H9 (cell line): ENCODE results near the gene C21orf58. TPM values are rescaled to one million over a fixed set of nuclear protein-coding genes. Genes with fewer than 3 reads are reported as not detected.
A peak's percentile ranks its signal among the peaks of the same experiment; 100 is the strongest.

ENCODE experiments used
- DNase-seq: peaks from one replicate; pipeline ENCODE4 v3.0.0-alpha.2; 2017
- H2AFZ ChIP-seq: one replicate; pipeline ENCODE4 v1.6.1; 2013; ENCODE audit warnings: mild to moderate bottlenecking, low read length, control low read depth, moderate library complexity
- H2AK5ac ChIP-seq: 2 replicates; pipeline ENCODE4 v1.6.1; 2013; ENCODE audit warnings: low read length, control low read depth, mixed read lengths; ENCODE audit not compliant: insufficient read length
- H2BK120ac ChIP-seq: one replicate; pipeline ENCODE4 v1.6.1; 2013; ENCODE audit warnings: low read depth, mild to moderate bottlenecking, low read length, control low read depth, inconsistent platforms; ENCODE audit not compliant: poor library complexity, severe bottlenecking
- H2BK12ac ChIP-seq: 2 replicates; pipeline ENCODE4 v1.6.1; 2013; ENCODE audit warnings: low read length, control low read depth, mixed read lengths, low read depth; ENCODE audit not compliant: insufficient read length
- H2BK15ac ChIP-seq: 2 replicates; pipeline ENCODE4 v1.6.1; 2013; ENCODE audit warnings: low read depth, low read length, control low read depth
- H2BK20ac ChIP-seq: one replicate; pipeline ENCODE4 v1.6.1; 2013; ENCODE audit warnings: low read depth, mild to moderate bottlenecking, low read length, control low read depth, inconsistent platforms; ENCODE audit not compliant: poor library complexity, severe bottlenecking
- H2BK5ac ChIP-seq: 2 replicates; pipeline ENCODE4 v1.6.1; 2013; ENCODE audit warnings: low read length, control low read depth, mixed read lengths; ENCODE audit not compliant: insufficient read length
- H3K14ac ChIP-seq: 2 replicates; pipeline ENCODE4 v1.6.1; 2013; ENCODE audit warnings: low read length, control low read depth; ENCODE audit not compliant: insufficient read depth
- H3K18ac ChIP-seq: 2 replicates; pipeline ENCODE4 v1.6.1; 2013; ENCODE audit warnings: low read depth, mild to moderate bottlenecking, mixed read lengths, low read length, control low read depth; ENCODE audit not compliant: insufficient read length
- H3K23ac ChIP-seq: 2 replicates; pipeline ENCODE4 v1.6.1; 2013; ENCODE audit warnings: low read length, control low read depth, mixed read lengths, low read depth; ENCODE audit not compliant: insufficient read length
- H3K23me2 ChIP-seq: 2 replicates; pipeline ENCODE4 v1.6.1; 2013; ENCODE audit warnings: low read depth, mild to moderate bottlenecking, mixed read lengths, low read length, control low read depth; ENCODE audit not compliant: insufficient read length, poor library complexity, severe bottlenecking
- H3K27ac ChIP-seq: 2 replicates; pipeline ENCODE4 v1.5.1; 2013; ENCODE audit warnings: low read length, control low read depth, mixed read lengths, low read depth; ENCODE audit not compliant: insufficient read length
- H3K27me3 ChIP-seq: 2 replicates; pipeline ENCODE4 v1.6.1; 2013; ENCODE audit warnings: low read length, control low read depth, inconsistent platforms; ENCODE audit not compliant: insufficient read depth
- H3K4ac ChIP-seq: 2 replicates; pipeline ENCODE4 v1.6.1; 2013; ENCODE audit warnings: low read depth, mild to moderate bottlenecking, control low read depth, inconsistent platforms, low read length, moderate library complexity
- H3K4me1 ChIP-seq: 2 replicates; pipeline ENCODE4 v1.6.1; 2013; ENCODE audit warnings: low read length, control low read depth, inconsistent platforms; ENCODE audit not compliant: insufficient read depth
- H3K4me2 ChIP-seq: 2 replicates; pipeline ENCODE4 v1.6.1; 2013; ENCODE audit warnings: low read length, control low read depth, mixed read lengths; ENCODE audit not compliant: insufficient read length, insufficient read depth
- H3K56ac ChIP-seq: 2 replicates; pipeline ENCODE4 v1.6.1; 2013; ENCODE audit warnings: low read depth, mild to moderate bottlenecking, mixed read lengths, low read length, control low read depth; ENCODE audit not compliant: insufficient read length
- H3K79me1 ChIP-seq: 2 replicates; pipeline ENCODE4 v1.6.1; 2013; ENCODE audit warnings: low read depth, mild to moderate bottlenecking, moderate library complexity, low read length, control low read depth, inconsistent platforms; ENCODE audit not compliant: insufficient read depth, poor library complexity, severe bottlenecking
- H3K79me2 ChIP-seq: 2 replicates; pipeline ENCODE4 v1.6.1; 2013; ENCODE audit warnings: low read length, control low read depth, inconsistent platforms; ENCODE audit not compliant: insufficient read depth
- H3K9ac ChIP-seq: 2 replicates; pipeline ENCODE4 v1.6.1; 2013; ENCODE audit warnings: low read length, control low read depth, mixed read lengths; ENCODE audit not compliant: insufficient read length; ENCODE audit errors: extremely low read depth
- H3K9me3 ChIP-seq: one replicate; pipeline ENCODE4 v1.6.1; 2013; ENCODE audit warnings: low read depth, low read length, inconsistent platforms; ENCODE audit not compliant: control insufficient read depth
- H3T11ph ChIP-seq: one replicate; pipeline ENCODE4 v1.6.1; 2013; ENCODE audit warnings: mild to moderate bottlenecking, low read length, control low read depth, inconsistent platforms
- H4K20me1 ChIP-seq: one replicate; pipeline ENCODE4 v1.6.1; 2013; ENCODE audit not compliant: control insufficient read depth, insufficient read length, insufficient read depth
- H4K5ac ChIP-seq: 2 replicates; pipeline ENCODE4 v1.6.1; 2013; ENCODE audit warnings: low read depth, mild to moderate bottlenecking, mixed read lengths, low read length, control low read depth; ENCODE audit not compliant: insufficient read length
- H4K8ac ChIP-seq: replicated peaks from 2 replicates; pipeline ENCODE4 v1.6.1; 2013; ENCODE audit warnings: low read length, control low read depth, mixed read lengths, low read depth; ENCODE audit not compliant: insufficient read length
- H4K91ac ChIP-seq: 2 replicates; pipeline ENCODE4 v1.6.1; 2013; ENCODE audit warnings: low read depth, mild to moderate bottlenecking, moderate library complexity, mixed read lengths, low read length, control low read depth; ENCODE audit not compliant: insufficient read length
- H3K27ac Mint-ChIP-seq, 3 experiments: 2 replicates in 2 of 3; 3 replicates in 1 of 3; pipeline ENCODE4 v1.8.0; 2020 to 2021; ENCODE audit warnings: mixed read lengths in 3 of 3, mild to moderate bottlenecking in 1 of 3, moderate library complexity in 1 of 3
- H3K27me3 Mint-ChIP-seq: 2 replicates; pipeline ENCODE4 v1.8.0; 2021; ENCODE audit warnings: low read depth, mild to moderate bottlenecking, moderate library complexity, mixed read lengths
- H3K36me3 Mint-ChIP-seq, 3 experiments: 2 replicates in 2 of 3; 3 replicates in 1 of 3; pipeline ENCODE4 v1.8.0; 2020 to 2021; ENCODE audit warnings: low read depth in 3 of 3, mixed read lengths in 3 of 3; ENCODE audit not compliant: insufficient read depth in 1 of 3
- H3K4me1 Mint-ChIP-seq, 2 experiments: 2 replicates each; pipeline ENCODE4 v1.8.0; 2020; ENCODE audit warnings: mixed read lengths in 2 of 2
- H3K4me3 Mint-ChIP-seq, 2 experiments: 2 replicates in 1 of 2; 3 replicates in 1 of 2; pipeline ENCODE4 v1.8.0; 2020 to 2021; ENCODE audit warnings: mild to moderate bottlenecking in 2 of 2, mixed read lengths in 2 of 2, moderate library complexity in 1 of 2
- H3K9me3 Mint-ChIP-seq, 2 experiments: 2 replicates in 1 of 2; 3 replicates in 1 of 2; pipeline ENCODE4 v1.8.0; 2020; ENCODE audit warnings: mild to moderate bottlenecking in 2 of 2, mixed read lengths in 2 of 2, moderate library complexity in 1 of 2
- CTCF ChIP-seq: fragments of 200-600 bp; sonication (generic); conservative IDR thresholded peaks from 3 replicates; pipeline ENCODE4 v1.8.0; 2021; ENCODE audit warnings: antibody characterized with exemption, mild to moderate bottlenecking
- WGBS: extraction: QIAGEN DNeasy Blood & Tissue Kit; methylation state at CpG from one replicate; pipeline ENCODE4 v1.1.7; 2013; ENCODE audit warnings: missing lambda C conversion rate, low lambda C conversion rate, mixed read lengths; ENCODE audit not compliant: insufficient read length; ENCODE audit errors: extremely low coverage; 5-methylcytosine and 5-hydroxymethylcytosine counted together
- total RNA-seq: library from RNA; stranded (reverse); gene quantifications from 2 replicates; pipeline ENCODE4 v1.2.1, GENCODE V29; 2021

The C21orf58 gene
- total RNA-seq, 1 experiment from 2014 or later = 17.2 TPM

DNA sequence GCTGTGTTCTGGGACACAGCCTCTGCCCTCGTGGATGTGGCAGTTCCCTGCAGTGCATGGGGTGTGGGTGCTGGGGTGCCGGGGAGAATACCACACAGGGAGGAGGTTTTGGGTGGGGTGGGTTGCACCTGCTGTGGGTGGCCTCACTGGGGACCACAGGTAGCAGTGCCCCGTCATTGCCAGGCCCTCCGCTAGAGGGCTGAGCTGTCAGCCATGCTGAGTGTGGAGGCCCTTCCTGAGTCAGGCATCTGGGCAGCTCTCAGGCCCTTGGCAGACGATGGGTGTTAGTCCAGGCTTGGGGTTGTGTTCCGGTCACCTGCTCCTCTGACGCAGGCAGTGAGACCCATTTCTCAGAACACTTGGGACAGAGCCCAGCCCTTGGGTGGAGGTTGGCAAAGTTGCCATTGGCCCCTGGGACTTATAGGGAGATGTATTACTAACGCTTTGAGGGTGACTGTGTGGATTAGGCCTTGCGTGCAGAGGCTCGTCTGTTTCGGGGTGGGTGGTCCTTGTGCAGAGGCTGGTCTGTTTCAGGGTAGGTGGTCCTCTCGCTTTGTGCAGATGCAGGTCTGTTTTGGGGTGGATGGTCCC is 24.2 kb upstream of the C21orf58 start:
- H3K9me3 Mint-ChIP-seq = no peaks in the 10 kb centered on the region; a peak in 1 of 5 replicates
- no peak overlapping the region for H3K4ac ChIP-seq
- no peak overlapping the region for H2BK12ac ChIP-seq
- H2BK20ac ChIP-seq = no peak overlapping the region
- H2AK5ac ChIP-seq = no peak overlapping the region
- H3K18ac ChIP-seq = no peak overlapping the region
- no peak overlapping the region for H3K23ac ChIP-seq
- H3K4me1 Mint-ChIP-seq = no peaks in the 10 kb centered on the region
- H3K27ac ChIP-seq = no peak overlapping the region
- H3K14ac ChIP-seq = no peak overlapping the region
- H4K8ac ChIP-seq = no peak overlapping the region
- H3T11ph ChIP-seq = no peak overlapping the region
- H3K36me3 Mint-ChIP-seq = peaks cover 18 to 67% (median 61%) of the 10 kb centered on the region in 3 experiments; a peak in 6 of 7 replicates
- no peak overlapping the region for H2AFZ ChIP-seq
- no peak overlapping the region for H2BK120ac ChIP-seq
- no peaks in the 10 kb centered on the region for H3K79me2 ChIP-seq
- no peaks in the 10 kb centered on the region for H3K27me3 ChIP-seq
- no peak overlapping the region for H3K4me3 Mint-ChIP-seq
- H3K4me1 ChIP-seq = no peaks in the 10 kb centered on the region
- H3K4me2 ChIP-seq = no peak overlapping the region
- no peak overlapping the region for H2BK15ac ChIP-seq
- H4K5ac ChIP-seq = no peak overlapping the region
- H4K20me1 ChIP-seq = no peaks in the 10 kb centered on the region
- H3K56ac ChIP-seq = no peak overlapping the region
- WGBS = no CpG with 5 or more reads among the region's 12 CpGs
- TF ChIP-seq CTCF = peak; percentile 43
- H2BK5ac ChIP-seq = no peak overlapping the region
- no peak overlapping the region for H3K9ac ChIP-seq
- H3K27me3 Mint-ChIP-seq = no peaks in the 10 kb centered on the region
- DNase-seq = no peak
- peak overlapping the region; percentile 36 to 85 (median 55); a peak in 4 of 7 replicates for H3K27ac Mint-ChIP-seq
- H3K79me1 ChIP-seq = peaks cover 4% of the 10 kb centered on the region
- no peaks in the 10 kb centered on the region for H3K23me2 ChIP-seq
- no peak overlapping the region for H4K91ac ChIP-seq
- H3K9me3 ChIP-seq = no peaks in the 10 kb centered on the region
